Memory B cell (primary cell): ENCODE data around the gene ZBTB43.

Source experiments
- ATAC-seq: fragments of 150-1000 bp; cut with Tn5 transposase; 2 replicates; pipeline ENCODE4 v1.10.0; 2021; ENCODE audit warnings: low read depth, mild to moderate bottlenecking, moderate library complexity
- DNase-seq, 2 donors: peaks; one replicate each; pipeline ENCODE4 v3.0.0; 2022; ENCODE audit warnings: low spot score in 2 of 2
- H3K27ac Mint-ChIP-seq: one replicate; pipeline ENCODE4 v1.8.0; 2022; ENCODE audit warnings: mild to moderate bottlenecking, moderate library complexity, mixed read lengths
- H3K27me3 Mint-ChIP-seq: one replicate; pipeline ENCODE4 v1.8.0; 2022; ENCODE audit warnings: mixed read lengths
- H3K36me3 Mint-ChIP-seq: one replicate; pipeline ENCODE4 v1.8.0; 2022; ENCODE audit warnings: mild to moderate bottlenecking, mixed read lengths
- H3K4me1 Mint-ChIP-seq: one replicate; pipeline ENCODE4 v1.8.0; 2022; ENCODE audit warnings: mixed read lengths
- H3K4me3 Mint-ChIP-seq: one replicate; pipeline ENCODE4 v1.8.0; 2022; ENCODE audit warnings: mild to moderate bottlenecking, moderate library complexity, mixed read lengths
- H3K9me3 Mint-ChIP-seq: one replicate; pipeline ENCODE4 v1.8.0; 2022; ENCODE audit warnings: mixed read lengths

ZBTB43 gene

GRCh38 chr9:126862104-126862761, 57.4 kb downstream of the ZBTB43 start:
- Mint-ChIP-seq H3K27ac (peak overlapping the region; percentile 67), H3K4me3 (peak overlapping the region; percentile 87), H3K27me3 (no peaks in the 10 kb centered on the region), H3K4me1 (peaks cover 21% of the 10 kb centered on the region), H3K36me3 (peaks cover 10% of the 10 kb centered on the region), H3K9me3 (no peaks in the 10 kb centered on the region)
- peak; percentile 20 for ATAC-seq
- no peak for DNase-seq

- H3K27ac Mint-ChIP-seq: peak overlapping the region; percentile 31
- no peak overlapping the region for H3K4me3 Mint-ChIP-seq
- DNase-seq (no peak), ATAC-seq (no peak)
- peaks cover 10% of the 10 kb centered on the region for H3K36me3 Mint-ChIP-seq
- H3K9me3 Mint-ChIP-seq: no peaks in the 10 kb centered on the region
- no peaks in the 10 kb centered on the region for H3K27me3 Mint-ChIP-seq
- H3K4me1 Mint-ChIP-seq: peaks cover 27% of the 10 kb centered on the region
These were observed 59.9 kb downstream of the ZBTB43 start for GRCh38 chr9:126864771-126865170.

GRCh38 chr9:126869368-126869767, 64.5 kb downstream of the ZBTB43 start:
- Mint-ChIP-seq H3K9me3 (no peaks in the 10 kb centered on the region), H3K27ac (no peak overlapping the region), H3K27me3 (no peaks in the 10 kb centered on the region), H3K4me3 (no peak overlapping the region), H3K36me3 (peaks cover 10% of the 10 kb centered on the region), H3K4me1 (peaks cover 22% of the 10 kb centered on the region)
- ATAC-seq (no peak), DNase-seq (no peak)

GRCh38 chr9:126872516-126872915, 67.7 kb downstream of the ZBTB43 start:
- no peak for ATAC-seq
- peak overlapping the region; percentile 32 for H3K27ac Mint-ChIP-seq
- H3K27me3 Mint-ChIP-seq: no peaks in the 10 kb centered on the region
- H3K4me1 Mint-ChIP-seq: peaks cover 22% of the 10 kb centered on the region
- peaks cover 2% of the 10 kb centered on the region for H3K36me3 Mint-ChIP-seq
- no peak for DNase-seq
- no peak overlapping the region for H3K4me3 Mint-ChIP-seq
- no peaks in the 10 kb centered on the region for H3K9me3 Mint-ChIP-seq

- Mint-ChIP-seq H3K9me3 (no peaks in the 10 kb centered on the region), H3K27me3 (no peaks in the 10 kb centered on the region), H3K27ac (peak overlapping the region; percentile 66), H3K36me3 (peaks cover 4% of the 10 kb centered on the region), H3K4me3 (no peak overlapping the region), H3K4me1 (peaks cover 16% of the 10 kb centered on the region)
- ATAC-seq (no peak), DNase-seq (no peak)
These were observed 69.9 kb downstream of the ZBTB43 start for GRCh38 chr9:126874546-126875314.

- Mint-ChIP-seq H3K4me1 (peaks cover 14% of the 10 kb centered on the region), H3K27ac (peak overlapping the region; percentile 29), H3K9me3 (no peaks in the 10 kb centered on the region), H3K4me3 (no peak overlapping the region), H3K36me3 (peaks cover 15% of the 10 kb centered on the region), H3K27me3 (no peaks in the 10 kb centered on the region)
- DNase-seq (no peak), ATAC-seq (no peak)
These were observed 71.1 kb downstream of the ZBTB43 start for GRCh38 chr9:126875756-126876510.

GRCh38 chr9:126876531-126876930, 71.7 kb downstream of the ZBTB43 start:
- H3K9me3 Mint-ChIP-seq: no peaks in the 10 kb centered on the region
- DNase-seq (no peak), ATAC-seq (no peak)
- H3K27me3 Mint-ChIP-seq: no peaks in the 10 kb centered on the region
- H3K36me3 Mint-ChIP-seq: peaks cover 15% of the 10 kb centered on the region
- peak overlapping the region; percentile 29 for H3K27ac Mint-ChIP-seq
- peaks cover 13% of the 10 kb centered on the region for H3K4me1 Mint-ChIP-seq
- H3K4me3 Mint-ChIP-seq: no peak overlapping the region

GRCh38 chr9:126877418-126877817, 72.6 kb downstream of the ZBTB43 start:
- Mint-ChIP-seq H3K4me3 (no peak overlapping the region), H3K27ac (no peak overlapping the region), H3K9me3 (no peaks in the 10 kb centered on the region), H3K4me1 (peaks cover 10% of the 10 kb centered on the region), H3K36me3 (peaks cover 17% of the 10 kb centered on the region), H3K27me3 (no peaks in the 10 kb centered on the region)
- no peak for ATAC-seq
- no peak for DNase-seq

GRCh38 chr9:126879288-126879687, 74.4 kb downstream of the ZBTB43 start:
- no peak for ATAC-seq
- DNase-seq: no peak
- Mint-ChIP-seq H3K9me3 (no peaks in the 10 kb centered on the region), H3K4me1 (peaks cover 7% of the 10 kb centered on the region), H3K27ac (no peak overlapping the region), H3K36me3 (peaks cover 17% of the 10 kb centered on the region), H3K27me3 (no peaks in the 10 kb centered on the region), H3K4me3 (no peak overlapping the region)

- DNase-seq (no peak), ATAC-seq (no peak)
- Mint-ChIP-seq H3K27me3 (no peaks in the 10 kb centered on the region), H3K4me3 (no peak overlapping the region), H3K27ac (no peak overlapping the region), H3K36me3 (peaks cover 15% of the 10 kb centered on the region), H3K4me1 (peaks cover 3% of the 10 kb centered on the region), H3K9me3 (no peaks in the 10 kb centered on the region)
These were observed 75.5 kb downstream of the ZBTB43 start for GRCh38 chr9:126880226-126880946.

GRCh38 chr9:126880947-126881332, 76.1 kb downstream of the ZBTB43 start:
- Mint-ChIP-seq H3K27me3 (no peaks in the 10 kb centered on the region), H3K4me3 (no peak overlapping the region), H3K36me3 (peaks cover 15% of the 10 kb centered on the region), H3K9me3 (no peaks in the 10 kb centered on the region), H3K4me1 (peaks cover 3% of the 10 kb centered on the region), H3K27ac (no peak overlapping the region)
- DNase-seq: no peak
- ATAC-seq: no peak

GRCh38 chr9:126882746-126883145, 77.9 kb downstream of the ZBTB43 start:
- no peaks in the 10 kb centered on the region for H3K4me1 Mint-ChIP-seq
- peaks cover 15% of the 10 kb centered on the region for H3K36me3 Mint-ChIP-seq
- H3K9me3 Mint-ChIP-seq: no peaks in the 10 kb centered on the region
- no peaks in the 10 kb centered on the region for H3K27me3 Mint-ChIP-seq
- DNase-seq (no peak), ATAC-seq (no peak)
- H3K4me3 Mint-ChIP-seq: no peak overlapping the region
- H3K27ac Mint-ChIP-seq: no peak overlapping the region

- Mint-ChIP-seq H3K4me1 (no peaks in the 10 kb centered on the region), H3K27me3 (no peaks in the 10 kb centered on the region), H3K4me3 (no peak overlapping the region), H3K9me3 (no peaks in the 10 kb centered on the region), H3K27ac (no peak overlapping the region), H3K36me3 (peaks cover 15% of the 10 kb centered on the region)
- DNase-seq (no peak), ATAC-seq (no peak)
These were observed 78.8 kb downstream of the ZBTB43 start for GRCh38 chr9:126883636-126884035.
